ENCODE data around the gene TRPM5. TPM values are rescaled to one million over a fixed set of nuclear protein-coding genes. Genes with fewer than 3 reads are reported as not detected.

TRPM5 gene
- total and polyA plus RNA-seq, 9 of the 15 experiments (the other 6 are each of a cell fraction or from before 2014, with no cell fraction given), result not detected

- Histone ChIP-seq H3K4me1 (replicated peaks in 1 of 2; ENCODE audit: control insufficient read depth in 2 of 2, insufficient read depth in 2 of 2, low read length in 2 of 2) (peaks cover 0 to 7% of the 10 kb centered on the region in 2 experiments; a peak in 1 of 5 replicates), H3K9me3 (replicated peaks; ENCODE audit: control insufficient read depth, insufficient read depth, low read depth, low read length) (no peaks in the 10 kb centered on the region), H2AFZ (ENCODE audit: low read depth, low read length) (no peak overlapping the region), H3K36me3 (ENCODE audit: control insufficient read depth, insufficient read depth, low read length) (no peaks in the 10 kb centered on the region), H3K4me2 (ENCODE audit: insufficient read depth, low read length) (no peak overlapping the region), H3K9ac (ENCODE audit: insufficient read depth in 1 of 2, low read depth in 2 of 2, low read length in 2 of 2) (no peak overlapping the region), H3K27ac (ENCODE audit: extremely low read depth, low read depth, low read length) (no peak overlapping the region), H3K4me3 (no peak overlapping the region), H3K27me3 (ENCODE audit: control insufficient read depth in 2 of 2, insufficient read depth in 2 of 2, low read length in 2 of 2) (peaks cover 8 to 51% of the 10 kb centered on the region in 2 experiments; a peak in 4 of 5 replicates), H4K20me1 (replicated peaks; ENCODE audit: control insufficient read depth, insufficient read depth, low read length) (peaks cover 3% of the 10 kb centered on the region; the same call in 1 of the 2 replicates), H3K9me1 (ENCODE audit: control insufficient read depth, insufficient read depth, low read length) (no peaks in the 10 kb centered on the region), H3K79me2 (ENCODE audit: control insufficient read depth, insufficient read depth, low read length) (no peaks in the 10 kb centered on the region)
- DNase-seq (ENCODE audit: extremely low read depth in 1 of 4, low spot score in 3 of 4), result no peak
- intact Hi-C loops (cut with micrococcal nuclease) (no loop called here), in situ Hi-C loops (cut with MboI) (no loop called here)
- no peak for FAIRE-seq
- no peak for ATAC-seq
- ChIA-PET POLR2A (no interaction called here), CTCF (ENCODE audit: low intra/inter-chr PET ratio) (no interaction called here)
- TF ChIP-seq STAT5B (CRISPR knock-in tag; IDR thresholded peaks at IDR 0.05) (no peak), CCNT2 (IDR thresholded peaks at IDR 0.05; ENCODE audit: borderline replicate concordance, extremely low read depth, insufficient read length, low read depth, low read length) (no peak), GTF3C2 (IDR thresholded peaks at IDR 0.05; ENCODE audit: borderline replicate concordance, extremely low read depth, insufficient read length) (no peak), RBM39 (optimal IDR thresholded peaks at IDR 0.05; ENCODE audit: low read depth, low read length) (no peak), ETV1 (tag; conservative IDR thresholded peaks at IDR 0.05; ENCODE audit: low read depth) (no peak), KLF16 (IDR thresholded peaks at IDR 0.05) (no peak), ZNF311 (CRISPR knock-in tag; IDR thresholded peaks at IDR 0.05) (no peak), HES1 (IDR thresholded peaks at IDR 0.05; ENCODE audit: low read depth) (no peak), ARID4B (CRISPR knock-in tag; IDR thresholded peaks at IDR 0.05) (no peak), ZBED1 (IDR thresholded peaks at IDR 0.05) (no peak), NBN (IDR thresholded peaks at IDR 0.05; ENCODE audit: low read depth) (no peak)
- WGBS (ENCODE audit: insufficient coverage, low coverage, missing lambda C conversion rate), result 8% methylated on average over 5 of the region's 5 CpGs
- no TSS peak for BruUV-seq (replicated peaks)
Measured at GRCh38 chr11:2453436-2453835, 9.1 kb upstream of the TRPM5 start.

All from K562 (cell line).